Kidney (tissue), 14 donors: Measurements from ENCODE around the gene DRICH1. TPM values are rescaled to one million over a fixed set of nuclear protein-coding genes. Genes with fewer than 3 reads are reported as not detected.
"Not testable (repeated sequence)": the region's sequence is repeated elsewhere in the genome, so short reads cannot be mapped to it uniquely, and the experiment has no call there.

ENCODE experiments used
- DNase-seq, 5 donors: peaks; one replicate each; pipeline ENCODE4 v3.0.0-alpha.2; 2013 to 2020
- FAIRE-seq: peaks from 2 replicates; lab custom pipeline; 2012; peaks lifted over from hg19 to GRCh38; lab: Jason Lieb, UNC
- H3K27ac ChIP-seq, 2 donors: one replicate each; pipeline ENCODE4 v1.7.0; 2013; ENCODE audit warnings: low read depth in 2 of 2, low read length in 2 of 2, inconsistent platforms in 1 of 2
- H3K27me3 ChIP-seq: one replicate; pipeline ENCODE4 v1.7.1; 2013; ENCODE audit warnings: low read length, inconsistent platforms; ENCODE audit not compliant: control insufficient read depth, insufficient read depth
- H3K36me3 ChIP-seq, 3 donors: one replicate each; pipeline versions ENCODE4 v1.7.0 to v1.7.1; 2013; ENCODE audit warnings: low read length in 3 of 3, control low read depth in 1 of 3, inconsistent platforms in 1 of 3; ENCODE audit not compliant: insufficient read depth in 3 of 3, control insufficient read depth in 2 of 3
- H3K4me1 ChIP-seq, 3 donors: one replicate each; pipeline versions ENCODE4 v1.7.0 to v1.7.1; 2013; ENCODE audit warnings: low read length in 3 of 3, inconsistent platforms in 1 of 3, low read depth in 1 of 3; ENCODE audit not compliant: control insufficient read depth in 2 of 3, insufficient read depth in 2 of 3
- H3K4me3 ChIP-seq, 3 donors: one replicate each; pipeline versions ENCODE4 v1.7.0 to v1.8.1; 2013; ENCODE audit warnings: low read length in 3 of 3, control low read depth in 1 of 3, inconsistent platforms in 1 of 3
- H3K9ac ChIP-seq, 3 donors: one replicate each; pipeline versions ENCODE4 v1.7.0 to v1.7.1; 2013; ENCODE audit warnings: low read length in 3 of 3, control low read depth in 1 of 3, inconsistent platforms in 1 of 3
- H3K9me3 ChIP-seq, 3 donors: one replicate each; pipeline versions ENCODE4 v1.7.0 to v1.7.1; 2013; ENCODE audit warnings: low read length in 3 of 3, control low read depth in 1 of 3, inconsistent platforms in 1 of 3; ENCODE audit not compliant: control insufficient read depth in 2 of 3, insufficient read depth in 1 of 3
- intact Hi-C: fragments of 100-400 bp; cut with DNase I; formaldehyde crosslinking; loops from one replicate; pipeline ENCODE4 v1.11.1; 2022
- polyA plus RNA-seq: library from polyadenylated mRNA; stranded (reverse); fragments of 350-450 nt; fragmentation: Illumina TruSeq; extraction: RNeasy Lipid Tissue Mini Kit (QIAGEN cat#74804); gene quantifications from one replicate; pipeline ENCODE4 v1.2.3, GENCODE V29; 2014; ENCODE audit warnings: low read depth, low replicate concordance; ENCODE audit not compliant: insufficient read depth
- total RNA-seq: library from RNA; stranded (reverse); fragmentation: NEBNext Ultra II Directional; extraction: Animal tissue kit (Norgen Biotek cat#: 25700); gene quantifications from one replicate; pipeline ENCODE4 v1.2.1, GENCODE V29; 2021
- TF ChIP-seq, protein P1 (sequence below): IDR thresholded peaks from 3 replicates; pipeline ENCODE4 v1.5.1; 2012; ENCODE audit warnings: mild to moderate bottlenecking, moderate library complexity, borderline replicate concordance; ENCODE audit not compliant: insufficient read depth; ENCODE audit errors: extremely low read depth
- donor health status: control.
- donor health status: control.
- donor health status: control.
- donor health status: control.
- donor health status: control.
- donor health status: DM: yes; HTN: yes; CAD: no.
- donor health status: Normal renal cell carcinoma (clear cell type).

DRICH1 gene
- total and polyA plus RNA-seq, 2 donors from 2014 or later = 1.1 to 1.3 TPM

DNA sequence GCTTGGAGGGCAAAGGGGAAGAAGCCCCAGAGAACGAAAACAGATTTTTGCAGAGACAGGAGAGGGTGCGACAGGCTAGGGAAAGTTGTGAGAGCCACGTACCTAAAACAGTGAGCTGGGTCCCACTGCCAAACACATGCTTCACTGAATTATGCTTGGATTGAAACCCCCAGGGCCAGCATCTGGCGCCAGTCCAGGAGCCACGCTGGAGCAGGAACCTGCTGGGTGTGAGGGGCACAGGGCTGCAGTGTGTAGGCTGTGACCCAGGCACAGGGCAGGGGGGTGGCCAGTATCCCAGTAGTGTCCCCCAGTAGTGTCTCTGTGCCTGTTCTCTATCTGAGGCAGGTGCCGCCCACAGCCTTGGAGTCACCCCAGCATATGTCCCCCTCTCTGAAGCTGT lies 8.1 kb upstream of the DRICH1 start:
- not testable (repeated sequence) for FAIRE-seq

DNA sequence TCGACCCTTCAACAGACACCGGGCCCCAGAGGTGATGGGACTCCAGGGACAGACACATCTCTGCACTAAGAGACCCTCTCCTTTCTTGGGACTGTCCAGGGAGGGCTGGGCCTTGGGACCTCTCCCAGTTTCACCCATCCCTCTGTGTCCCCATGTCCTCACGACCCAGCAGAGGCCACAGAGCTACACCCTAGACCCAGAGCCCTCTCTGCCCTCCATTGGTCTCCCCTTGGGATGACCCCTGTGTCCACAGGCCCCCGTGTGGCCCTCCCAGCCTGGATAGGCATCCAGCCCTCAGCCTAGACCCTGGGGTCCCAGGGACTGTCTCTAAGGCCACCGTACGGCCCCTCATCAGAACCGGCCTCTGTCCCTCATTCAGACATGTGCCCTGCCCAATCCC lies 7.5 kb upstream of the DRICH1 start:
- H3K9me3 ChIP-seq = no peaks in the 10 kb centered on the region
- H3K36me3 ChIP-seq = peaks cover 0 to 6% (median 0%) of the 10 kb centered on the region in 3 donors
- no peak overlapping the region for H3K9ac ChIP-seq
- no peaks in the 10 kb centered on the region for H3K4me1 ChIP-seq
- intact Hi-C loops = no loop called here
- H3K27me3 ChIP-seq = no peaks in the 10 kb centered on the region
- no peak overlapping the region for H3K27ac ChIP-seq
- no peak overlapping the region for H3K4me3 ChIP-seq
- no peak for DNase-seq
- FAIRE-seq = no peak
- TF ChIP-seq, protein P1, sequence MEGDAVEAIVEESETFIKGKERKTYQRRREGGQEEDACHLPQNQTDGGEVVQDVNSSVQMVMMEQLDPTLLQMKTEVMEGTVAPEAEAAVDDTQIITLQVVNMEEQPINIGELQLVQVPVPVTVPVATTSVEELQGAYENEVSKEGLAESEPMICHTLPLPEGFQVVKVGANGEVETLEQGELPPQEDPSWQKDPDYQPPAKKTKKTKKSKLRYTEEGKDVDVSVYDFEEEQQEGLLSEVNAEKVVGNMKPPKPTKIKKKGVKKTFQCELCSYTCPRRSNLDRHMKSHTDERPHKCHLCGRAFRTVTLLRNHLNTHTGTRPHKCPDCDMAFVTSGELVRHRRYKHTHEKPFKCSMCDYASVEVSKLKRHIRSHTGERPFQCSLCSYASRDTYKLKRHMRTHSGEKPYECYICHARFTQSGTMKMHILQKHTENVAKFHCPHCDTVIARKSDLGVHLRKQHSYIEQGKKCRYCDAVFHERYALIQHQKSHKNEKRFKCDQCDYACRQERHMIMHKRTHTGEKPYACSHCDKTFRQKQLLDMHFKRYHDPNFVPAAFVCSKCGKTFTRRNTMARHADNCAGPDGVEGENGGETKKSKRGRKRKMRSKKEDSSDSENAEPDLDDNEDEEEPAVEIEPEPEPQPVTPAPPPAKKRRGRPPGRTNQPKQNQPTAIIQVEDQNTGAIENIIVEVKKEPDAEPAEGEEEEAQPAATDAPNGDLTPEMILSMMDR = no peak

More for the DNA sequence above, 8.1 kb upstream of the DRICH1 start:
- H3K27me3 ChIP-seq, H3K4me1 ChIP-seq, H3K27ac ChIP-seq, H3K9ac ChIP-seq, DNase-seq, intact Hi-C loops, H3K4me3 ChIP-seq, H3K9me3 ChIP-seq, H3K36me3 ChIP-seq: not testable (repeated sequence)

DNA sequence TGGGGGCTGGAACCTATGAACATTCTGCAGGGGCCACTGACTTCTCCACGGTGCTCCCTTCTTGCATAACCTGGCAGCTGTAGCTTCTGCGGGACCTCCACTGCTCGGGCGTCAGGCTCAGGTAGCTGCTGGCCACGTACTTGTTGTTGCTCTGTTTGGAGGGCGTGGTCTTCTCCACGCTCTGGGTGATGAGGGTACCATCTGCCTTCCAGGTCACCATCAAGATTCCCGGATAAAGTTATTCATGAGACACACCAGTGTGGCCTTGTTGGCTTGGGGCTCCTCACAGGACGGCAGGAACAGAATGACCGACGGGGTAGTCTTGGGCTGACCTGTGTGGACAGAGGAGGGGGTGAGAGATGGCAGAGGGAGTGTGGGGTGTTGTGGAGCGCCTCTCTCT lies 6.5 kb upstream of the DRICH1 start:
- Histone ChIP-seq H3K36me3 (peaks cover 0 to 6% (median 0%) of the 10 kb centered on the region in 3 donors), H3K9ac (no peak overlapping the region), H3K4me1 (no peaks in the 10 kb centered on the region), H3K27ac (no peak overlapping the region), H3K4me3 (no peak overlapping the region), H3K9me3 (no peaks in the 10 kb centered on the region), H3K27me3 (no peaks in the 10 kb centered on the region)
- intact Hi-C loops = no loop called here
- TF ChIP-seq, protein P1 = no peak
- DNase-seq (no peak), FAIRE-seq (no peak)

DNA sequence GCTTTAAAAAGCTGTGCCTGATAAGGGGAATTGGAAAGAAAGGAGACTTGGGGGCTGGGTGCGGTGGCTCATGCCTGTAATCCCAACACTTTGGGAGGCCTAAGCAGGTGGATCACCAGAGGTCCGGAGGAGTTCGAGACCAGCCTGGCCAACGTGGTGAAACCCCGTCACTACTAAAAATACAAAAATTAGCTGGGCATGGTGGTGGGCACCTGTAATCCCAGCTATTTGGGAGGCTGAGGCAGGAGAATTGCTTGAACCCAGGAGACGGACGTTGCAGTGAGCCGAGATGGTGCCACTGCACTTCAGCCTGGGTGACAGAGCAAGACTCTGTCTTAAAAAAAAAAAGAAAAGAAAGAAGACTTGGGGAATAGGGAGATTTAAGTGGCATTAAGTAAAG lies 3.2 kb upstream of the DRICH1 start:
- FAIRE-seq, H3K36me3 ChIP-seq, intact Hi-C loops, H3K27me3 ChIP-seq, H3K27ac ChIP-seq, H3K4me3 ChIP-seq, H3K4me1 ChIP-seq, H3K9me3 ChIP-seq, DNase-seq, H3K9ac ChIP-seq: not testable (repeated sequence)

DNA sequence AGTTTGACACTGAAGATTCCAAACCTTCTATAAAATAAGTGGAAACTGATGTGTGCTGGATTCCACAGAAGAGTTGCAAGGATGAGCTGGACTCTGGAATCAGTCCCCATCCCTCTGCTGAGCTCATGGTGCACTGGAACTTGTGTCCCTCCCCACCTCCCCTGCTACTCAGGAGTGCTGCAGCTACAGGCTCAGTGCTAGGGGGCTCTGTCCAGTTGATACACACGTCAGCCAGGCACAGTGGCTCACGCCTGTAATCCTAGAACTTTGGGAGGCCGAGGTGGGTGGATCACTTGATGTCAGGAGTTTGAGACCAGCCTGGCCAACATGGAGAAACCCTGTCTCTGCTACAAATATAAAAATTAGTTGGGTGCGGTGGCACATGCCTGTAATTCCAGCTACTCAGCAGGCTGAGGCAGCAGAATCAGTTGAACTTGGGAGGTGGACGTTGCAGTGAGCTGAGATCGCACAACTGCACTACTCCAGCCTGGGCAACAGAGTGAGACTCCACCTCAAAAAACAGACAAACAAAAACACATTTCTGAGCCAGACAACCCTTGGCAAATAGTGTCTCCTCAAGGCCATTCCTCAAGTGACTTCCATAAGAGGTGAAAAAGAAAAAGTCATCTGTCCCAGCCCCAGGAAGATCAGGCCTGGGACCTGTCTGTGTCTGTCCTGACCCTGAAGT lies 3.9 kb downstream of the DRICH1 start:
- H3K9ac ChIP-seq, H3K36me3 ChIP-seq, H3K27ac ChIP-seq, FAIRE-seq, DNase-seq, H3K9me3 ChIP-seq, H3K4me1 ChIP-seq, H3K4me3 ChIP-seq, H3K27me3 ChIP-seq, intact Hi-C loops: not testable (repeated sequence)
